HG03457 (cell line): ENCODE measurements around the gene KIF5C.

ENCODE experiments used
- ATAC-seq: cut with Tn5 transposase; IDR thresholded peaks from one replicate; pipeline ENCODE4 v1.9.1; 2021; ENCODE audit warnings: moderate number of reproducible peaks; ENCODE audit not compliant: unreplicated experiment

KIF5C gene

DNA sequence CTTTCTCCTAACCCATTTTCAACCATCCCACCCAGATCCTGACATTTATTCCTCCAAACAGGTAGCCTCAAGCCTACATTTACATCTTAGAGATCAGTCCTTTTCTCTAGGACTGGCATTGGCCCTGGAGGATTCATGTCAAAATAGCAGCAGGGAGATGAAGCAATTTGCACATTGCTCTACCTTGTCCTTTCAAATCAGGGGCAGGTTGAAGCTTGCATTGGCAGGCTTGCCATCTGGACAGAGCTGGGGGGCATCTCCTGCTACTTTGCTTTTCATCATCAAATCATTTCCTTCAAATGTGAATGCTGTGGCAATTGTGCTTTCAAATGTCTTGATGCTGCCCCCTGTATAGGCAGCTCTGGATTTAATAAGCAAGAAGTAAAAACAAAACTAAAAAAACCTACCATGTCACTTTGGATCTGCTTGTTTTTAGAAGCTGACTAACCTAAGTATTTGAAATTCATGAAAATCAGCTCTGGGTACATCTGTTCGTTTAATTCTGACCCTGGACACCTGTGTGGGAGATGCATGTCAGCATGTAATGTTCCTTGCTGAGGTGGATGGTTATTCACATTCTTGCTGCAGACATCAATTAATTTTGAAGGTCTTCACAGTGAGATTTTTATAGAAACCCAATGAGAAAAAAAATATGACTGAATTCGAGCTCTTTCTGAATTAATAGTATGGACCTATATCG, 47.9 kb downstream of the KIF5C start:
- no peak for ATAC-seq

- no peak for ATAC-seq
Observed at GRCh38 chr2:148924514-148925178, 49.6 kb downstream of the KIF5C start.

DNA sequence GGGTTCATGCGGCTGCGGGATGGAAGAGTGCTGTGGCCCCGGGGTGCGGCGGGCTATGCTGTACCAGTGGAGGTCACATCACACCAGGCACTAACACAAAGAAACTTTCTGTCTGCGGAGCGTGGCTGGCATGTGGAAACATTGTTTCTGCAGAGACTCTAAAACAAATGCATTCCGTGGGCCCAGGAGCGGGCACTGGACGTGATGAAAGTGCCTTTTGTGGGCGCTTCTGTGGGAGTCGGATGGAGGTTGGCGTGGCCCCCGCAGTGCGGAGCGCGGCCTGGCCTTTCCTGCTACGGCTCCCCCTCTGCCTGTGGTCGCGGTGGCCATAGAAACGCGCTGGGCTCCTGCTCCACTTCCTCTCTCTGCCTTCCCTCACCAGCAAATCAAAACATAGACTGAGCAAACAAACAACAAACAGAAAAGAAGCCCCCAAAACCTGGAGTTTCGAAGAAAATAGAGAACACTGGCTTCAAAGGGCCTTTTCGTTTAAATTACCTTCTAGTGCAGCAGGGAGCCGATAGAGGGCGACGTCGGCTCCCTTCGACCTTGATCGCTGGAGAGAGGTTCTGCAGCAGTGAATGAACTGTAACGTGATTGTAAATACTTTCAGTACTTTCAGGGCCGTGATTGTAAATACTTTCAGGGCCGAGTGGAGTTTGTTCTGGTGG, 51.4 kb downstream of the KIF5C start:
- ATAC-seq = peak; percentile 75

DNA sequence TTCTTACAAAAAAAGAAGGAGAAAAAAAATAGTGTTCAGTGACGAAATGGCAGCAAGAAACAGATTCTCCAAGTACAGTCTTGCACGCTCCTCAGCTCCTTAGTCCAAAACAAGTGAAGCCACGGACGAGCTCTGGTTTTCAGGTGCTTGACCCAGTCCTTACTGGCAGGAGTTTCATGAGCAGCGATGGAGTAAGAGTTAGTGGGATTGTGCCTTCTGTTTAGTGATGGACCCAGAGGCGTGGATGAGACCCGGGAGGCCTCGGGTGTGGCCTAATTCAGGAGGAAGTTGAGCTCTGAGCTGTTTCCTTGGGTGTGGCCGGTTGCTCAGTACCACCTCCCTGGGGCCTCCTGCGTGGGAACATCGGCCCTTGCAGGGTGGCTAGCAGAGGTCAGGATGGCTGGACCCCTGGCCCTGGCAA, 52.0 kb downstream of the KIF5C start:
- ATAC-seq = peak; percentile 66

- no peak for ATAC-seq
Observed at GRCh38 chr2:148928395-148928794, 53.4 kb downstream of the KIF5C start.

GRCh38 chr2:148930046-148930775, 55.2 kb downstream of the KIF5C start:
- no peak for ATAC-seq

GRCh38 chr2:148932536-148932935, 57.5 kb downstream of the KIF5C start:
- ATAC-seq = no peak

- ATAC-seq = no peak
Observed at GRCh38 chr2:148933456-148933855, 58.4 kb downstream of the KIF5C start.

DNA sequence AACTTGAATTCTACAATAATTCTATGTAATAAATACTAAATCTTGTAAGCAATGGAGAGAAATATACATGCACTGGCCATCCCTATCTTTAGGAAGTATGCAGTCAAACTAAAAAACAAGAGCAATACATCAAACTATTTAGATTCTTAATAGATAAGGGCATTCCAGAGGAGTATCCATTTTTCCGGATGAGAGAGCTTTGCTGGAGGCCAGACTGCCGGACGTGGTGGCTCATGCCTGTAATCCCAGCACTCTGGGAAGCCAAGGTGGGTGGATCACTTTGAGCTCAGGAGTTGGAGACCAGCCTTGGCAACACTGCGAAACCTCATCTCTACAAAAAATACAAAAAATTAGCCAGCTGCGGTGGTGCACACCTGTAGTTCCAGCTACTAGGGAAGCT, 60.8 kb downstream of the KIF5C start:
- no peak for ATAC-seq

GRCh38 chr2:148936857-148937450, 61.9 kb downstream of the KIF5C start:
- ATAC-seq = no peak

- no peak for ATAC-seq
Observed at GRCh38 chr2:148939271-148939670, 64.2 kb downstream of the KIF5C start.

DNA sequence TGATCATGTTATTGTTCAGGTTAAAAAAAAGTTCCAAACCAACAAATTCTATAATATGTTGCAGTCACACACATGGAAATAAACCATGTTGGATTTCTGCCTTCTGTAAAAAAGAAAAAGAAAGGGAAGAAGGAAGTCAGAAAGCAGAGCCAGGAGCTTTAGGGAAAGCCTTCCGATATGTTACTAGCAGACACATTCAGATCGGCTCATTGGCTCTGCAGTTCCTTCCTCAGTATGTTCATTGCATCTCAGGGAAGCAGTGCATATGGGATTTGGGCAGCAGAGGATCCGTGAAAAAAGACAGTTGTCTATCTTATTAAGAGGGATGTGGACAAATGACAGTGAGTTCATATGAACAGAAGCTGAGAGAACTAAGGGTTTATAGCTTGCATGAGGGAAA, 68.1 kb downstream of the KIF5C start:
- ATAC-seq = no peak

DNA sequence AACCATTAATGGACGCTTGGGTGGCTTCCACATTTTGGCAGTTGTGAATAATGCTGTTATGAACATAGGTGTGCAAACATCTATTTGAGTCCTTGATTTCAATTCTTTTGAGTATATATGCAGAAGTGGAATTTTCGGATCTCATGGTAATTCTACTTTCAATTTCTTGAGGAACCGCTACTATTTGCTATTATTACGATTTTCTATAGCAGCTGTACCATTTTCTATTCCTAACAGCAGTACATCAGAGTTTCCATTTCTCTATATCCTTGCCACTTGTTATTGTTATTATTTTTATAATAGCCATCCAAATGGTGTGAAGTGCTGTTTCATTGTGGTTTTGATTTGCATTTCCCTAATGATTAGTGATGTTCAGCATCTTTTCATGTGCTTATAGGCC, 69.5 kb downstream of the KIF5C start:
- ATAC-seq = no peak

DNA sequence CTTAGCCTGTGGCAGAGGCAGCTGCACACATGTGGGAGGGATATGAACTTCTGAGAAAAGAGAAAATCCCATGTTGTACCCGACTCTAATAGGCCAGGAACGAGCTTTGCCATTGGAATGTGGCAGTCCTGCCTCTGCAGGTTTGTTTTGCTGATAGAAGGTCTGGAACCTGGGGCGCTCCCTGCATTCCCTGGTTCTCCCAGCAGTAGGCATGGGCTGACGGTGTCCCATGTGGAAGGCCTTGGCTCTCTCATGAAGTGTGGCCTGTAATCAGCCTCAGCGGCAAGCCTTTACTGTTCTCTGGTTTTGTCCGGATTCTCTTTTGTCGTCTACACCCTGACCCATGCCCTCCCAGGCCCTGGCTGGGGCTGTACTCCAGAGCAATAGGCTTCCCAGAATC, 72.3 kb downstream of the KIF5C start:
- no peak for ATAC-seq

DNA sequence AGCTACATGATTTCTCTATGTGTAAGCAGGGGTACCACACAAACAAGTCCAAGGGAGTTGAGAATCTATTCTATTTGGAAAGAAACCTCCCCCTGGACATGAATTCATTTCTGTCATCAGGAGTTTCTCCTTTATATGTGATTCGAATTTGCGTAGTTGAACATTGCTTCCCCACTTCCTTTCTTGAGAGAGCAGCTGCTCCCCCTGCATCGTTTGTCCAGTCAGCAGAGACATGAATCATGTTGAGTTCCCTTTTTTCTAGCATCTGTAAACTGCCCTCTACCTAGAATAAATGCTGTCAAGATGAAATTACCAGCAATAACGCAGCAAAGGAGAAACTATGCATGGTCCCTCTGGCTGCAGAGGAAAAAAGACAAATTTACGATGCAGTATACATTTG, 73.8 kb downstream of the KIF5C start:
- no peak for ATAC-seq

GRCh38 chr2:148949348-148949747, 74.3 kb downstream of the KIF5C start:
- ATAC-seq = no peak

DNA sequence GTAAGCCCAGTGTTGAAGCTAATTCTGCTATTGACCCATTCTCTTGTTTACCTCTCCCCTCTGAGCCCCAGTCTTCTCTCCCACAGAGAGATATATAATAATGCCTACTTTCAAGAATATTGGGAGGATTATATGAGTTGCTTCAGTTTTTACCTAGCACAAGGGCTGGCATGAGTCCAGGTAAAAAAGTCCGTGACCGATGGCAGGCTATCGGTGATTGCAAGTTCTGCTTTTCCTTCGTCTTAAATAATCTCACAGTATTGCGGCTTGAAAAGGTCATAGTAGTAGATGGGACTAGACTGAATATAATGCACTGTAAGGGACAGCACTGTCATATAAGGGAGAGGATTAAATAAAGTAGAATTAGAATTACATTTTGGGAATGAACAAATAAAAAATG, 77.6 kb downstream of the KIF5C start:
- ATAC-seq = no peak

DNA sequence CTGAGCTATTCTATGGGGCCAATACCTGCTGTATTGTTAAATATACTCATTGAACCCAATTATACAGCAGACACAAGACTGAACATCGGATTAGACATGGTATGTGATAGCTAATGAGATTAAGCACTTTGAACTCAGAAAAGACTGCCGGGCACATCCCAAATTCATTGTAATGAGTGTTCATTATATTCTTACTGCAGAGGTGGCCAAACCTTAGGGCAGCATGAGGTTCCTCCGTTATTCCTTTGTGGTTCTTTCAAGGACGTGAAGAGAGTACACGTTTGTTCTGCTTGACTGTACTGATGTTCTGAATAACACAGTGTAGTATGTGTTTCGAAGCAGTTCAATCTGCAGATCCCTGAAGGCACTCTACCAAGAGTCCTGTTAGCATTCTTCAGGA, 78.4 kb downstream of the KIF5C start:
- ATAC-seq = no peak

GRCh38 chr2:148954536-148954935, 79.5 kb downstream of the KIF5C start:
- ATAC-seq = no peak

DNA sequence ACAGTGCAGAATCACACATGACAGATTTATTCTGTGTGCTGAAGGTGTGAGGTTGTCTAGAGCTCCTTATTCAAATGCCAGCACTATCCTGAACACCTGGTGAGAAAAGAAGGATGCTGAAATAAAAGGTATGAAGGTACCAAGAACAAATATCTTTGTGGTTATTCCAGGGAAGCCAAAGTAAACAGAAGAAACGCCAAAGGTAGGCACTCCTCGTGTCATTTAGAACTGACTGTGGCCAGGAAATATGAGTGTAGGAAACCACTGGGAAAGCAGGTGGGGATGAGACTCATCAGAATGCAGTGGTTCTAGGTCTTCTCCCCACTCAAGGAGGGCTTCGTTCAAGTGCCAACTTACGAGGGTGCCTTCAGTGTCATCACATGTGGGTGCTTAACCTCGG, 80.8 kb downstream of the KIF5C start:
- ATAC-seq = no peak

GRCh38 chr2:148957023-148957422, 82.0 kb downstream of the KIF5C start:
- ATAC-seq = no peak
